H9 (cell line): ENCODE data around the gene IRF2. TPM values are rescaled to one million over a fixed set of nuclear protein-coding genes. Genes with fewer than 3 reads are reported as not detected.
A peak's percentile ranks its signal among the peaks of the same experiment; 100 is the strongest.

Experiments used
- DNase-seq: peaks from one replicate; pipeline ENCODE4 v3.0.0-alpha.2; 2017
- H2AFZ ChIP-seq: one replicate; pipeline ENCODE4 v1.6.1; 2013; ENCODE audit warnings: mild to moderate bottlenecking, low read length, control low read depth, moderate library complexity
- H2AK5ac ChIP-seq: 2 replicates; pipeline ENCODE4 v1.6.1; 2013; ENCODE audit warnings: low read length, control low read depth, mixed read lengths; ENCODE audit not compliant: insufficient read length
- H2BK120ac ChIP-seq: one replicate; pipeline ENCODE4 v1.6.1; 2013; ENCODE audit warnings: low read depth, mild to moderate bottlenecking, low read length, control low read depth, inconsistent platforms; ENCODE audit not compliant: poor library complexity, severe bottlenecking
- H2BK12ac ChIP-seq: 2 replicates; pipeline ENCODE4 v1.6.1; 2013; ENCODE audit warnings: low read length, control low read depth, mixed read lengths, low read depth; ENCODE audit not compliant: insufficient read length
- H2BK15ac ChIP-seq: 2 replicates; pipeline ENCODE4 v1.6.1; 2013; ENCODE audit warnings: low read depth, low read length, control low read depth
- H2BK20ac ChIP-seq: one replicate; pipeline ENCODE4 v1.6.1; 2013; ENCODE audit warnings: low read depth, mild to moderate bottlenecking, low read length, control low read depth, inconsistent platforms; ENCODE audit not compliant: poor library complexity, severe bottlenecking
- H2BK5ac ChIP-seq: 2 replicates; pipeline ENCODE4 v1.6.1; 2013; ENCODE audit warnings: low read length, control low read depth, mixed read lengths; ENCODE audit not compliant: insufficient read length
- H3K14ac ChIP-seq: 2 replicates; pipeline ENCODE4 v1.6.1; 2013; ENCODE audit warnings: low read length, control low read depth; ENCODE audit not compliant: insufficient read depth
- H3K18ac ChIP-seq: 2 replicates; pipeline ENCODE4 v1.6.1; 2013; ENCODE audit warnings: low read depth, mild to moderate bottlenecking, mixed read lengths, low read length, control low read depth; ENCODE audit not compliant: insufficient read length
- H3K23ac ChIP-seq: 2 replicates; pipeline ENCODE4 v1.6.1; 2013; ENCODE audit warnings: low read length, control low read depth, mixed read lengths, low read depth; ENCODE audit not compliant: insufficient read length
- H3K23me2 ChIP-seq: 2 replicates; pipeline ENCODE4 v1.6.1; 2013; ENCODE audit warnings: low read depth, mild to moderate bottlenecking, mixed read lengths, low read length, control low read depth; ENCODE audit not compliant: insufficient read length, poor library complexity, severe bottlenecking
- H3K27ac ChIP-seq: 2 replicates; pipeline ENCODE4 v1.5.1; 2013; ENCODE audit warnings: low read length, control low read depth, mixed read lengths, low read depth; ENCODE audit not compliant: insufficient read length
- H3K27me3 ChIP-seq: 2 replicates; pipeline ENCODE4 v1.6.1; 2013; ENCODE audit warnings: low read length, control low read depth, inconsistent platforms; ENCODE audit not compliant: insufficient read depth
- H3K4ac ChIP-seq: 2 replicates; pipeline ENCODE4 v1.6.1; 2013; ENCODE audit warnings: low read depth, mild to moderate bottlenecking, control low read depth, inconsistent platforms, low read length, moderate library complexity
- H3K4me1 ChIP-seq: 2 replicates; pipeline ENCODE4 v1.6.1; 2013; ENCODE audit warnings: low read length, control low read depth, inconsistent platforms; ENCODE audit not compliant: insufficient read depth
- H3K4me2 ChIP-seq: 2 replicates; pipeline ENCODE4 v1.6.1; 2013; ENCODE audit warnings: low read length, control low read depth, mixed read lengths; ENCODE audit not compliant: insufficient read length, insufficient read depth
- H3K56ac ChIP-seq: 2 replicates; pipeline ENCODE4 v1.6.1; 2013; ENCODE audit warnings: low read depth, mild to moderate bottlenecking, mixed read lengths, low read length, control low read depth; ENCODE audit not compliant: insufficient read length
- H3K79me1 ChIP-seq: 2 replicates; pipeline ENCODE4 v1.6.1; 2013; ENCODE audit warnings: low read depth, mild to moderate bottlenecking, moderate library complexity, low read length, control low read depth, inconsistent platforms; ENCODE audit not compliant: insufficient read depth, poor library complexity, severe bottlenecking
- H3K79me2 ChIP-seq: 2 replicates; pipeline ENCODE4 v1.6.1; 2013; ENCODE audit warnings: low read length, control low read depth, inconsistent platforms; ENCODE audit not compliant: insufficient read depth
- H3K9ac ChIP-seq: 2 replicates; pipeline ENCODE4 v1.6.1; 2013; ENCODE audit warnings: low read length, control low read depth, mixed read lengths; ENCODE audit not compliant: insufficient read length; ENCODE audit errors: extremely low read depth
- H3K9me3 ChIP-seq: one replicate; pipeline ENCODE4 v1.6.1; 2013; ENCODE audit warnings: low read depth, low read length, inconsistent platforms; ENCODE audit not compliant: control insufficient read depth
- H3T11ph ChIP-seq: one replicate; pipeline ENCODE4 v1.6.1; 2013; ENCODE audit warnings: mild to moderate bottlenecking, low read length, control low read depth, inconsistent platforms
- H4K20me1 ChIP-seq: one replicate; pipeline ENCODE4 v1.6.1; 2013; ENCODE audit not compliant: control insufficient read depth, insufficient read length, insufficient read depth
- H4K5ac ChIP-seq: 2 replicates; pipeline ENCODE4 v1.6.1; 2013; ENCODE audit warnings: low read depth, mild to moderate bottlenecking, mixed read lengths, low read length, control low read depth; ENCODE audit not compliant: insufficient read length
- H4K8ac ChIP-seq: replicated peaks from 2 replicates; pipeline ENCODE4 v1.6.1; 2013; ENCODE audit warnings: low read length, control low read depth, mixed read lengths, low read depth; ENCODE audit not compliant: insufficient read length
- H4K91ac ChIP-seq: 2 replicates; pipeline ENCODE4 v1.6.1; 2013; ENCODE audit warnings: low read depth, mild to moderate bottlenecking, moderate library complexity, mixed read lengths, low read length, control low read depth; ENCODE audit not compliant: insufficient read length
- H3K27ac Mint-ChIP-seq, 3 experiments: 2 replicates in 2 of 3; 3 replicates in 1 of 3; pipeline ENCODE4 v1.8.0; 2020 to 2021; ENCODE audit warnings: mixed read lengths in 3 of 3, mild to moderate bottlenecking in 1 of 3, moderate library complexity in 1 of 3
- H3K27me3 Mint-ChIP-seq: 2 replicates; pipeline ENCODE4 v1.8.0; 2021; ENCODE audit warnings: low read depth, mild to moderate bottlenecking, moderate library complexity, mixed read lengths
- H3K36me3 Mint-ChIP-seq, 3 experiments: 2 replicates in 2 of 3; 3 replicates in 1 of 3; pipeline ENCODE4 v1.8.0; 2020 to 2021; ENCODE audit warnings: low read depth in 3 of 3, mixed read lengths in 3 of 3; ENCODE audit not compliant: insufficient read depth in 1 of 3
- H3K4me1 Mint-ChIP-seq, 2 experiments: 2 replicates each; pipeline ENCODE4 v1.8.0; 2020; ENCODE audit warnings: mixed read lengths in 2 of 2
- H3K4me3 Mint-ChIP-seq, 2 experiments: 2 replicates in 1 of 2; 3 replicates in 1 of 2; pipeline ENCODE4 v1.8.0; 2020 to 2021; ENCODE audit warnings: mild to moderate bottlenecking in 2 of 2, mixed read lengths in 2 of 2, moderate library complexity in 1 of 2
- H3K9me3 Mint-ChIP-seq, 2 experiments: 2 replicates in 1 of 2; 3 replicates in 1 of 2; pipeline ENCODE4 v1.8.0; 2020; ENCODE audit warnings: mild to moderate bottlenecking in 2 of 2, mixed read lengths in 2 of 2, moderate library complexity in 1 of 2
- CTCF ChIP-seq: fragments of 200-600 bp; sonication (generic); conservative IDR thresholded peaks from 3 replicates; pipeline ENCODE4 v1.8.0; 2021; ENCODE audit warnings: antibody characterized with exemption, mild to moderate bottlenecking
- WGBS: extraction: QIAGEN DNeasy Blood & Tissue Kit; methylation state at CpG from one replicate; pipeline ENCODE4 v1.1.7; 2013; ENCODE audit warnings: missing lambda C conversion rate, low lambda C conversion rate, mixed read lengths; ENCODE audit not compliant: insufficient read length; ENCODE audit errors: extremely low coverage; 5-methylcytosine and 5-hydroxymethylcytosine counted together
- total RNA-seq: library from RNA; stranded (reverse); gene quantifications from 2 replicates; pipeline ENCODE4 v1.2.1, GENCODE V29; 2021

IRF2 gene
- total RNA-seq, 1 experiment from 2014 or later: 13.5 TPM

GRCh38 chr4:184402239-184402638 is 72.1 kb downstream of the IRF2 start:
- no peak overlapping the region for H2BK15ac ChIP-seq
- peak overlapping the region; percentile 59 for H3K27ac ChIP-seq
- H4K91ac ChIP-seq: no peak overlapping the region
- no peak for TF ChIP-seq CTCF
- no peak overlapping the region for H2BK120ac ChIP-seq
- no peak overlapping the region for H3K56ac ChIP-seq
- H3K4me3 Mint-ChIP-seq: peak overlapping the region; percentile 29 to 55; a peak in 3 of 5 replicates
- H3K4me1 Mint-ChIP-seq: peaks cover 40 to 45% of the 10 kb centered on the region in 2 experiments
- H3K9ac ChIP-seq: no peak overlapping the region
- no peak overlapping the region for H3K4me2 ChIP-seq
- H4K8ac ChIP-seq: no peak overlapping the region
- H4K5ac ChIP-seq: no peak overlapping the region
- no peaks in the 10 kb centered on the region for H3K79me2 ChIP-seq
- H3K27me3 ChIP-seq: no peaks in the 10 kb centered on the region
- no peak overlapping the region for H3T11ph ChIP-seq
- no peaks in the 10 kb centered on the region for H4K20me1 ChIP-seq
- H3K79me1 ChIP-seq: no peaks in the 10 kb centered on the region
- H3K23ac ChIP-seq: no peak overlapping the region
- H3K18ac ChIP-seq: peak overlapping the region; percentile 2
- H3K4ac ChIP-seq: no peak overlapping the region
- H2BK20ac ChIP-seq: no peak overlapping the region
- H3K36me3 Mint-ChIP-seq: peaks cover 15 to 35% (median 32%) of the 10 kb centered on the region in 3 experiments; a peak in 6 of 7 replicates
- DNase-seq: no peak
- no peaks in the 10 kb centered on the region; the same call in 1 of the 2 replicates for H3K27me3 Mint-ChIP-seq
- no peak overlapping the region for H2BK12ac ChIP-seq
- peaks cover 8% of the 10 kb centered on the region; the same call in 1 of the 2 replicates for H3K4me1 ChIP-seq
- H3K27ac Mint-ChIP-seq: peak overlapping the region; percentile 95 to 99 (median 98)
- H2AFZ ChIP-seq: no peak overlapping the region
- H3K9me3 Mint-ChIP-seq: no peaks in the 10 kb centered on the region; a peak in 1 of 5 replicates
- whole genome bisulfite sequencing: no CpG with 5 or more reads among the region's 12 CpGs
- no peak overlapping the region for H2BK5ac ChIP-seq
- no peaks in the 10 kb centered on the region for H3K23me2 ChIP-seq
- H3K9me3 ChIP-seq: no peaks in the 10 kb centered on the region
- no peak overlapping the region for H3K14ac ChIP-seq
- H2AK5ac ChIP-seq: no peak overlapping the region
